Small intestine (tissue), 7 donors: ENCODE results near the gene EPHA1. TPM values are rescaled to one million over a fixed set of nuclear protein-coding genes. Genes with fewer than 3 reads are reported as not detected.
"Not testable (repeated sequence)": the region's sequence is repeated elsewhere in the genome, so short reads cannot be mapped to it uniquely, and the experiment has no call there.

ENCODE experiments used
- DNase-seq, 2 donors: peaks; one replicate each; pipeline versions ENCODE4 v3.0.0 to v3.0.0-alpha.2; 2013
- FAIRE-seq: peaks from 2 replicates; lab custom pipeline; 2012; peaks lifted over from hg19 to GRCh38; lab: Jason Lieb, UNC
- H3K27ac ChIP-seq, 3 donors: one replicate each; pipeline ENCODE4 v1.5.1; 2013; ENCODE audit warnings: low read length in 2 of 3, mild to moderate bottlenecking in 2 of 3, control low read depth in 1 of 3, inconsistent platforms in 1 of 3, low read depth in 1 of 3, moderate library complexity in 1 of 3
- H3K27me3 ChIP-seq, 3 donors: one replicate each; pipeline ENCODE4 v1.6.1; 2013; ENCODE audit warnings: low read length in 3 of 3, inconsistent platforms in 1 of 3; ENCODE audit not compliant: control insufficient read depth in 3 of 3, insufficient read depth in 3 of 3
- H3K36me3 ChIP-seq, 3 donors: one replicate each; pipeline ENCODE4 v1.6.1; 2013; ENCODE audit warnings: low read length in 3 of 3, inconsistent platforms in 1 of 3, low read depth in 1 of 3, mild to moderate bottlenecking in 1 of 3, moderate library complexity in 1 of 3; ENCODE audit not compliant: control insufficient read depth in 3 of 3, insufficient read depth in 2 of 3
- H3K4me1 ChIP-seq, 3 donors: one replicate each; pipeline ENCODE4 v1.6.1; 2013; ENCODE audit warnings: low read length in 2 of 3, inconsistent platforms in 1 of 3, low read depth in 1 of 3, mild to moderate bottlenecking in 1 of 3, moderate library complexity in 1 of 3; ENCODE audit not compliant: control insufficient read depth in 3 of 3, insufficient read depth in 2 of 3
- H3K4me3 ChIP-seq, 3 donors: one replicate each; pipeline ENCODE4 v1.5.1; 2013; ENCODE audit warnings: low read length in 3 of 3, control low read depth in 1 of 3, inconsistent platforms in 1 of 3, low read depth in 1 of 3, mild to moderate bottlenecking in 1 of 3, moderate library complexity in 1 of 3
- H3K9me3 ChIP-seq, 2 donors: one replicate each; pipeline ENCODE4 v1.6.1; 2013; ENCODE audit warnings: low read depth in 1 of 2, low read length in 1 of 2; ENCODE audit not compliant: control insufficient read depth in 2 of 2, insufficient read depth in 1 of 2
- WGBS, 3 donors: extraction: QIAGEN DNeasy Blood & Tissue Kit; methylation state at CpG; one replicate each; pipeline ENCODE4 v1.1.7; 2013; 5-methylcytosine and 5-hydroxymethylcytosine counted together
- polyA plus RNA-seq, 4 donors: library from polyadenylated mRNA; stranded (reverse) in 3 of 4; unstranded in 1 of 4; fragments of 200-250 nt in 3 of 4; fragments of 120-200 nt in 1 of 4; gene quantifications; one replicate each; pipeline versions ENCODE4 v1.2.1 to v1.2.3, GENCODE V29; 2013
- donor health status: healthy with polysubstance abuse.
- donor health status: control.
- donor health status: control.
- donor health status: Bipolar disorder and iron deficiency.
- donor health status: healthy.

EPHA1 gene
- polyA plus RNA-seq, 4 donors = 14.6 to 47.4 (median 31.0) TPM

DNA sequence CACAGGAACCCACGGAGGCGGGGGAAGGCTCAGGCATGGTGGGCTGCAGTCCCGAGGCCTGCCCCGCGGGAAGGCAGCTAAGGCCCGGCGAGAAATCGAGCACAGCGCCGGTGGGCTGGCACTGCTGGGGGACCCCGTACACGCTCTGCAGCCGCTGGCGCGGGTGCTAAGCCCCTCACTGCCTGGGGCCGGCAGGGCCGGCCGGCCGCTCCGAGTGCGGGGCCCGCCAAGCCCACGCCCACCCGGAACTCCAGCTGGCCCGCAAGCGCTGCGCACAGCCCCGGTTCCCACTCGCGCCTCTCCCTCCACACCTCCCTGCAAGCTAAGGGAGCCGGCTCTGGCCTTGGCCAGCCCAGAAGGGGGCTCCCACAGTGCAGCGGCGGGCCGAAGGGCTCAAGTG is 15.8 kb upstream of the EPHA1 start:
- DNase-seq, H3K27ac ChIP-seq, H3K9me3 ChIP-seq, H3K4me1 ChIP-seq, H3K4me3 ChIP-seq, FAIRE-seq, H3K36me3 ChIP-seq, H3K27me3 ChIP-seq: not testable (repeated sequence)
- 94 to 99% (median 97%) methylated on average over 18 to 34 of the region's 34 CpGs for WGBS, 3 donors

DNA sequence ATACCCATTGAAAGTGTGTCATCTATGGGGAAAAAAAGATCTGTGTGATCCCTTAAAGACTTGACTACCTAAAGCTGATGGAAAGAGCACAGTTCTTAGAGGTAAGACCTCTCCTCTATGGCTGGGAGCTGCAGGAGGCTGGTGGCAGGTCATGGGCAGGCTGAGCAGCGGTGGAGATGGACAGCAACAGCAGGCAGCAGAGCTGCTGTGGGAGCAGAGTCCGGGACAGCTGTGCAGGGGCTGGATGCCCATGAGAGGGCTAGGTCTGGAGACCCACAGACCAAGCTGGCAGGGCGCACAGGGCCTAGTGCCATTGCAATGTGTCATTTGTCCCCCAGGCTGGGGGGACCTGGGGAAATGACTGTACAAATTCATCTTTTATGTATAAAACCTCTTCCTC is 13.4 kb upstream of the EPHA1 start:
- 86 to 89% (median 89%) methylated on average over 3 of the region's 3 CpGs for WGBS, 3 donors
- Histone ChIP-seq H3K27ac (no peak overlapping the region), H3K9me3 (peaks cover 0 to 4% of the 10 kb centered on the region in 2 donors), H3K4me3 (no peak overlapping the region), H3K27me3 (no peaks in the 10 kb centered on the region), H3K4me1 (peaks cover 0 to 4% (median 0%) of the 10 kb centered on the region in 3 donors), H3K36me3 (no peaks in the 10 kb centered on the region)
- no peak for FAIRE-seq
- DNase-seq = no peak

DNA sequence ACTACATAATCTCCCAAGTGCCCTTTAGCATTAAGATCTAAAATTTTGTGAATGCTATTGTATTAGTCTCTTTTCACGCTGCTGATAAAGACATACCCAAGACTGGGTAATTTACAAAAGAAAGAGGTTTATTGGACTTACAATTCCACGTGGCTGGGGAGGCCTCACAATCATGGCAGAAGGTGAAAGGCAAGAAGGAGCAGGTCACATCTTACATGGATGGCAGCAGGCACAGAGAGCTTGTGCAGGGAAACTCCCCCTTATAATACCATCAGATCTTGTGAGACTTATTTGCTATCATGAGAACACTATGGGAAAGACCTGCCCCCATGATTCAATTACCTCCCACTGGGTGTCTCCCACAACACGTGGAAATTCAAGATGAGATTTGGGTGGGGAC is 12.0 kb upstream of the EPHA1 start:
- H3K4me3 ChIP-seq, H3K27ac ChIP-seq, H3K9me3 ChIP-seq, H3K4me1 ChIP-seq, FAIRE-seq, H3K36me3 ChIP-seq, DNase-seq, H3K27me3 ChIP-seq: not testable (repeated sequence)
- 30 to 50% (median 37%) methylated on average over 3 of the region's 3 CpGs for WGBS, 3 donors

DNA sequence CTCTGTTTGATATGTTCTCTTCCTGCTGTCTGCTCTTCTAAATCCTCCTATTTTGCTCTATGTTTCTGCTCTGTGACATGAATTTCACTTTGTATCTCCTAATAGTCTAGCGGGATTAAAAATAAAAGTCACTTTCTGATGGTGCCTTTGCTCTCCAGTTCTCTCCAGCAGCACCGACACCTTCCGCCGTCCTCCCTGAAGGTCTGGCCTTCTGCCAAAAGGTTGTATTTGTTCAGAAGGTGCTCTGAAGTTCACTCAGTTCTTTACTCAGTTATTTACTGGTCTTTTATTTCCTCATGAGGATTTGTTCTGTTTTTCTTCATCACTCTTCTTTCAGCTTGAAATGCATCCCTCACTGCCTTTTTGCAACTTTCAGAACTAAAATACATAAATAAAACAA is 11.2 kb upstream of the EPHA1 start:
- DNase-seq = peak; percentile 73 to 89
- Histone ChIP-seq H3K36me3 (no peaks in the 10 kb centered on the region), H3K4me1 (no peaks in the 10 kb centered on the region), H3K4me3 (no peak overlapping the region), H3K27me3 (no peaks in the 10 kb centered on the region), H3K27ac (no peak overlapping the region), H3K9me3 (peaks cover 0 to 4% of the 10 kb centered on the region in 2 donors)
- 11 to 60% (median 38%) methylated on average over 4 of the region's 4 CpGs for WGBS, 3 donors
- no peak for FAIRE-seq

DNA sequence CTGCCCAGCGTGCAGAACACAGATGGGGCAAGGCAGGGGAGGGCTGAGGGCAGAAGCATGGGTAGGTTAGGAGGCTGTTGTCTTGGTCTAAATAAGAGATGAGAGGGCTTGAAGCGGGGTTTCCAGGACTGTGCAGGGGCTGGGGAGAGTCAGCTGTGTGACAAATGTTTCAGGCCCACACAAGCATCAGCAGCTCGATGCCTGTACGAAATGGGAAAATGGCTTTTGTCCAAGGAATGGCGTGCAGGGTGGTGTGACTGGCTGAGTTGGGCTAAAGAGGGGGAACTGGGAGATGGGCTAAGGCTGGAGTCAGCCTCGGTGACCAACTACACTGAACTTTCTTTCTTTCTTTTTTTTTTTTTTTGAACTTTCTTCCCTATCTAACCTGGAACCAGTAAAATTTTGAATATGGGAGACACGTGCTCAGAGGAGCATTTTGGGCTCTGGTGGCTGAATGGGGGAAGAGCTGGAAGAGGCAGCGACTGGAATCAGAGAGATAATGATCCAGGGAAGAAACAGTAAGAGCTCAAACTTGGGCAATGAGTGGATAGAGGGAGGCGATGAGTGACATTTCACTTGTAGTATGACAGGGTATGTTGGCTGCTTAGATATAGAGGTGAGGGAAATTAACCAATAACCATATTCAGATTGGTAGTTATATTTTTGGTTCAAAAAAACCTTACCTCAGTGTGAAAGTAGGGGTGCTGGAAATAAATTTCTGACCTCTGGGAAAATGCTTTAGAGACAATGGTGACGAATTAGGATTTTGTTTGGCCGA is 10.2 kb upstream of the EPHA1 start:
- FAIRE-seq = no peak
- Histone ChIP-seq H3K27ac (no peak overlapping the region), H3K4me3 (no peak overlapping the region), H3K27me3 (no peaks in the 10 kb centered on the region), H3K9me3 (peaks cover 0 to 4% of the 10 kb centered on the region in 2 donors), H3K4me1 (no peaks in the 10 kb centered on the region), H3K36me3 (no peaks in the 10 kb centered on the region)
- 81 to 87% (median 81%) methylated on average over 11 of the region's 11 CpGs for WGBS, 3 donors
- DNase-seq = no peak

DNA sequence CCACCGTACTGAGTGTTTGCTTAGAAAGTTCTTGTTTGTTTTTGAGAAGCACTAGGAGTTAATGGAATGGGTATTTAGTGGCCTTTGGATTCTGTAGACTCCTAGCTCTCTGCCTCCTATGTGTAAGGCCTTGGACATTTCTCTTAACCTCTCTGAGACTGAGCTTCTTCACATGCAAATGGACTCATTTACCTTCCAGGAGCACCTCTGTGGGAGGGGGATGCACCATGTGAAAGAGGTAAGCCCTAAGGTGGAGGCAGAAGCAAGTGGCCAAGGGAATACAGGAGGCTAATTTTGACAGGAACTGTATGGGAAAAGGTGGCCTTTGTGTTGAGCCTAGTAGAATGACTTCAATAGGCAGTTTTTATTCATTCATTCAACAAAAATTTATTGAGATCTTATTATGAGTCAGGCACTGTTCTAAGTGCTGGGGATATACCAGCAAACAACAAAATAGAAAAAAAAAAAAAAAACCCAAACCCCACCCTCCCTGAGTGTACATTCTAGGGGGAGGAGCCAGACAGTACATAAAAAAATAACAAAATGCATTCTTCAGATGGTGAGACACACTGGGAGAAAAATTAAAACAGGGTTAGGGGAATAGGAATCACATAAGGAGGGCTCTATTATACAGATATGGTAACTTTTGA is 9.2 kb upstream of the EPHA1 start:
- WGBS, 3 donors = 12 to 33% (median 26%) methylated on average over 1 of the region's 1 CpG
- DNase-seq (no peak), FAIRE-seq (no peak)
- H3K9me3 ChIP-seq = peaks cover 0 to 4% of the 10 kb centered on the region in 2 donors
- H3K27ac ChIP-seq = no peak overlapping the region
- peaks cover under 1 to 6% (median 4%) of the 10 kb centered on the region in 3 donors for H3K4me1 ChIP-seq
- H3K27me3 ChIP-seq = no peaks in the 10 kb centered on the region
- H3K4me3 ChIP-seq = no peak overlapping the region
- H3K36me3 ChIP-seq = no peaks in the 10 kb centered on the region

DNA sequence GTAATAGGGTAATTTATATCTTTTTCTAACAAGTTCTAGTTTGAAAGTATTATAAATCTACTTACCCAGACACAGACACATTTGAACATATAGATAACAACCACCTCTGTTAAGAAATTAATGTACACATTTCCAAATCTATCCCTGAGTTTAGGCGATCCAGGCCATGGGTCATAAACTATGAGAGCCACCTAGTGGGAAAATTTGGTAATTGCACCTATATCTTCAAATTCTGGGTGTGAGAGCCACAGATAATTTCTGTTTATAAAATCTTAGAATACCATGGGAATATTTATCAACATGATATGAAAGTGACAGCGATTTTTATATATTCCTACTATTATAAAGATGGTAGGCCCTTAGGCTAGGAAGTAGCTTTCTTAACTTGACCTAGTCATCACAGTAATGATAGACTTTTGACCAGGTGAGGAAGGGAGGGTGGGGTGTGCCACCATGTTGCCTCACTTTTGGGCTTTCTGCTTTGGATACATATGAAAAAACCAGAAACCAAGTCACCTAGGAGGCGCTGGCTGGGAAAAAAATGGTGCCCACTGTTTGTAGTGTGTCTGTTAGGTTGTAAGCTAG is 8.0 kb upstream of the EPHA1 start:
- Histone ChIP-seq H3K27me3 (no peaks in the 10 kb centered on the region), H3K9me3 (peaks cover 0 to 4% of the 10 kb centered on the region in 2 donors), H3K4me3 (no peak overlapping the region), H3K36me3 (no peaks in the 10 kb centered on the region), H3K27ac (no peak overlapping the region), H3K4me1 (peaks cover 4 to 9% (median 6%) of the 10 kb centered on the region in 3 donors)
- whole genome bisulfite sequencing, 3 donors = 0 to 6% (median 0%) methylated on average over 3 of the region's 3 CpGs
- peak; percentile 67 to 68 for DNase-seq
- FAIRE-seq = peak; percentile 68

DNA sequence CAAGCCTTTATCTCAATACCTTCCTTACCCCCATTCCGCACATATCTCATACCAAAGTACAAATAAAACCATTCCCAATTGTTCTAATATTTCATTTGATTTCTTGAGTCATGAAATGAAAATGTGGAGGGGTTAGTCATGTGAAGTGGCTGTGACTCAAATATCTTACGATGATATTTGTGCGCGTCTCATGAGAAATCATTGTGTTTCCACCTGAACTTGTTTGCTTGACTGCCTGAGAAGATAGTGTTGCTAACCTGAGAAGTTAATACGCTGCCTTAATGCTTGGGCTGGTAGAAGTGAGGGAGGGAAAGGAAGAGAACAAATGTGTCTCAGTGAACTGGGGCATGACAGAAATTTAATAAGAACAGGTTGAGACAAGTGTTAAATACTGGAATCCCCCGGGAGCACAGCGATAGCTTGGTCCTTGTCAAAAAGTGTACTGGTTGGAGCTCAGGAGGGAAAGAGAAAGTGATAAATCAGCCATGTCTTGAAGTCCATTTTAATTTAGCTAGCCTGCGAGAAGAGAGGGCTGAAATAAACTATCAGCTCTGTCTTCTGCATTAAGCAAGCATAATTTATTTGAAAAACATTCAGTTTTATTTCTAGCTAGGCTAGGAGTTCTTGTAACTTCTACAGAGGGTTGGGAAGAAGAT is 7.2 kb upstream of the EPHA1 start:
- 72 to 81% (median 80%) methylated on average over 8 of the region's 8 CpGs for WGBS, 3 donors
- H3K27me3 ChIP-seq = no peaks in the 10 kb centered on the region
- H3K9me3 ChIP-seq = peaks cover 0 to 3% of the 10 kb centered on the region in 2 donors
- no peak overlapping the region for H3K27ac ChIP-seq
- FAIRE-seq = no peak
- DNase-seq = no peak
- H3K36me3 ChIP-seq = no peaks in the 10 kb centered on the region
- no peak overlapping the region for H3K4me3 ChIP-seq
- peaks cover 4 to 14% (median 7%) of the 10 kb centered on the region in 3 donors for H3K4me1 ChIP-seq
